BE2C (cell line): Measurements from ENCODE around the gene FAM107B.

Experiments
- DNase-seq: peaks from one replicate; pipeline ENCODE4 v3.0.0-alpha.2; 2020
- H3K27me3 ChIP-seq: fragments of 250-450 bp; sonication (Bioruptor Pico); 2 replicates; pipeline ENCODE4 v1.5.1; 2020; ENCODE audit warnings: mild to moderate bottlenecking
- H3K36me3 ChIP-seq: fragments of 250-450 bp; sonication (Bioruptor Pico); 2 replicates; pipeline ENCODE4 v1.5.1; 2020; ENCODE audit warnings: mild to moderate bottlenecking
- H3K4me1 ChIP-seq: fragments of 250-450 bp; sonication (Bioruptor Pico); 2 replicates; pipeline ENCODE4 v1.5.1; 2020
- H3K4me3 ChIP-seq: 2 replicates; pipeline ENCODE4 v1.5.1; 2011; ENCODE audit warnings: low read depth, low read length
- H3K9me3 ChIP-seq: fragments of 250-450 bp; sonication (Bioruptor Pico); 2 replicates; pipeline ENCODE4 v1.5.1; 2020
- TF ChIP-seq, protein P1 (sequence below): IDR thresholded peaks from 2 replicates; pipeline ENCODE4 v1.5.1; 2012; ENCODE audit warnings: mild to moderate bottlenecking, low read depth, low read length

The FAM107B gene

DNA sequence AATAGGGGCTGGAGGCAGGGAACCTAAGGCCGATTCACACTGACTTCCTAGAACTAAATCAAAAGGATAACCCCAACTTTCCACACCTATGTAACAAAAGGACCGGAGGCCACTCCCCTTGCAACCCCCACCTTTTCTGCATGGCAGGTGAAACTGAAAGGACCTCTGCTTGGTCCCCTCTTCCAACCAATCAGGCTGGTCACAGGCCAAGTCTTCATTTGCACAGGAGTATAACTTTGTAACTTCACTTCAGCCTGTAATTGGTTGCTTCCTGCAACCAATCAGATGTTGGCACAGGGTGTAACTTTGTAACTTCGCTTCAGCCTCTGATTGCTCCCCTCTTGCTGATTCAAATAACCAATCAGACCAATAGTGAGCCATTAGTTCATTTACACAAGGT lies 190.0 kb downstream of the FAM107B start:
- Histone ChIP-seq H3K9me3 (no peaks in the 10 kb centered on the region), H3K27me3 (no peaks in the 10 kb centered on the region), H3K4me1 (peaks cover 7% of the 10 kb centered on the region), H3K4me3 (no peak overlapping the region), H3K36me3 (peaks cover 10% of the 10 kb centered on the region)
- TF ChIP-seq, protein P1, sequence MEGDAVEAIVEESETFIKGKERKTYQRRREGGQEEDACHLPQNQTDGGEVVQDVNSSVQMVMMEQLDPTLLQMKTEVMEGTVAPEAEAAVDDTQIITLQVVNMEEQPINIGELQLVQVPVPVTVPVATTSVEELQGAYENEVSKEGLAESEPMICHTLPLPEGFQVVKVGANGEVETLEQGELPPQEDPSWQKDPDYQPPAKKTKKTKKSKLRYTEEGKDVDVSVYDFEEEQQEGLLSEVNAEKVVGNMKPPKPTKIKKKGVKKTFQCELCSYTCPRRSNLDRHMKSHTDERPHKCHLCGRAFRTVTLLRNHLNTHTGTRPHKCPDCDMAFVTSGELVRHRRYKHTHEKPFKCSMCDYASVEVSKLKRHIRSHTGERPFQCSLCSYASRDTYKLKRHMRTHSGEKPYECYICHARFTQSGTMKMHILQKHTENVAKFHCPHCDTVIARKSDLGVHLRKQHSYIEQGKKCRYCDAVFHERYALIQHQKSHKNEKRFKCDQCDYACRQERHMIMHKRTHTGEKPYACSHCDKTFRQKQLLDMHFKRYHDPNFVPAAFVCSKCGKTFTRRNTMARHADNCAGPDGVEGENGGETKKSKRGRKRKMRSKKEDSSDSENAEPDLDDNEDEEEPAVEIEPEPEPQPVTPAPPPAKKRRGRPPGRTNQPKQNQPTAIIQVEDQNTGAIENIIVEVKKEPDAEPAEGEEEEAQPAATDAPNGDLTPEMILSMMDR: no peak
- no peak for DNase-seq

DNA sequence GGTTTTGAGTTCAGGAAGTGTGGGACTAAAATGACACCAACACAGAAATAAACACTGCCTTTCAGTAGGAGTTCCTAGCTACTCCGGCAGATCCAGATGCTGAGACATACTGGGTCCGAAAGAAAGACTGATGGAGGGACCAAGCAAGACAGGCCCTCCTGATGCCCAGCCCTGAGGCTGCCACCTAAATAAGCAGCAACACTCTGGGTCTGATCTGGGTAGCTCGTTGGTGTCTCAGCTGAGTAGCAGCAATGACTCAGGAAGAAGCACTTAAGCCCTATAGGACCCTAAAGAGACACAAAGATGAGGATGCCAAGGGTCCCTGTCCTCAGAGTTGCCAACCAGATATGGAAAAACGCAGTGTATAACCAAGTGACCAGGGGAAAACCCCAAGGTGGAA lies 190.7 kb downstream of the FAM107B start:
- Histone ChIP-seq H3K9me3 (no peaks in the 10 kb centered on the region), H3K4me3 (no peak overlapping the region), H3K36me3 (peaks cover 10% of the 10 kb centered on the region), H3K4me1 (peaks cover 7% of the 10 kb centered on the region), H3K27me3 (no peaks in the 10 kb centered on the region)
- TF ChIP-seq, protein P1: no peak
- DNase-seq: no peak

DNA sequence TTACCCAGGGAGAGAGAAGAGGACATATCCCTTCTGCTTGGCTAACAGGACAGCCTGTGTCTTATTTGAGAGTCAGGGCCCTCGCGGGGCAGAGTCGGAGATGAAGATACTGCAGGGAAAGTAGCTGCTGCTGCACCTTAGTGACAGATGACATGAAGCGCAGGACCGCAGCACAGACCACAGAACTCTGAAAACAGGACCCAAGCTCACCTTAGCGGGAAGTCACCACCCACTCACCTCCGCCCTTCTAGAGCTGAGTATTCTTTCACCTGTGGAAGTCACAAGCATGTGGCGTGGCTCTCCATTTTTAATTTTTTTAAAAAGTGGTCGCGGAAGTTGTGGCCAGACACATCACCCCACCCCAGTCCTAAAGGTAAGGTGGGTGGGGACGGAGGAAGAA lies 191.4 kb downstream of the FAM107B start:
- TF ChIP-seq, protein P1: no peak
- H3K4me1 ChIP-seq: peaks cover 9% of the 10 kb centered on the region
- DNase-seq: no peak

DNA sequence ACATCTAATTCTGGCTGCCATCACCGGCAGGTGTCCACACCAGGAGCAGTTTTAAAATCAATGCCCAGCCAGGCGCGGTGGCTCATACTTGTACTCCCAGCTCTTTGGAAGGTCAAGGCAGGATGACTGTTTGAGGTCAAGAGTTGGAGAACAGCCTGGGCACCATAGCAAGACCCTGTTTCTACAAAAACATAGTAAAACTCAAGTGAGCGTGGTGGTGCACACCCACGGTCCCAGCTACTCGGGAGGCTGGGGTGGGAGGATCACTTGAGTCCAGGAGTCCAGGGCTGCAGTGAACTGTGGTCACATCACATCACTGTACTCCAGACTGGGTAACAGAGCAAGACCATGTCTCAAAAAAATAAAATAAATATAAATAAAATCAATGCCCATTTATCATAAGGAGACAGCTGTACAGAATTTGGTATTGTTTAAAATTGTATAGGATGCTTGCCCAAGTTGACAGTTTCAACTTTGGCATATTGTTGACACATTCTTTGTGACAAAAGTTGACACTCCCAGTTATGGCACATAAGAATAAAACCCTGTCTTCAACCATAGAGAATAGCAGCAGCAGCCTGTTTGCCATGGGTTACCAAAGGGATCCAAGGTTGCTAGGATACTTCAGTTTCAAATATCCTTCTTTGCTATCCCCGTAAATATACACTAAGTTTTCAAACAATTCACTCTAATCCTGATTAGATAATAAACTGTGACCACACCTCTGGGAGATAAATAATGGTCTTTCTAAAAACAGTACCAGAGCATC lies 193.0 kb downstream of the FAM107B start:
- Histone ChIP-seq H3K36me3 (no peaks in the 10 kb centered on the region; the same call in 1 of the 2 replicates), H3K4me3 (no peak overlapping the region), H3K9me3 (no peaks in the 10 kb centered on the region), H3K27me3 (no peaks in the 10 kb centered on the region), H3K4me1 (peaks cover 11% of the 10 kb centered on the region)
- TF ChIP-seq, protein P1: no peak
- DNase-seq: no peak

More for the DNA sequence above, 191.4 kb downstream of the FAM107B start:
- H3K27me3 ChIP-seq: no peaks in the 10 kb centered on the region
- H3K4me3 ChIP-seq: no peak overlapping the region
- H3K36me3 ChIP-seq: peaks cover 8% of the 10 kb centered on the region
- H3K9me3 ChIP-seq: no peaks in the 10 kb centered on the region

DNA sequence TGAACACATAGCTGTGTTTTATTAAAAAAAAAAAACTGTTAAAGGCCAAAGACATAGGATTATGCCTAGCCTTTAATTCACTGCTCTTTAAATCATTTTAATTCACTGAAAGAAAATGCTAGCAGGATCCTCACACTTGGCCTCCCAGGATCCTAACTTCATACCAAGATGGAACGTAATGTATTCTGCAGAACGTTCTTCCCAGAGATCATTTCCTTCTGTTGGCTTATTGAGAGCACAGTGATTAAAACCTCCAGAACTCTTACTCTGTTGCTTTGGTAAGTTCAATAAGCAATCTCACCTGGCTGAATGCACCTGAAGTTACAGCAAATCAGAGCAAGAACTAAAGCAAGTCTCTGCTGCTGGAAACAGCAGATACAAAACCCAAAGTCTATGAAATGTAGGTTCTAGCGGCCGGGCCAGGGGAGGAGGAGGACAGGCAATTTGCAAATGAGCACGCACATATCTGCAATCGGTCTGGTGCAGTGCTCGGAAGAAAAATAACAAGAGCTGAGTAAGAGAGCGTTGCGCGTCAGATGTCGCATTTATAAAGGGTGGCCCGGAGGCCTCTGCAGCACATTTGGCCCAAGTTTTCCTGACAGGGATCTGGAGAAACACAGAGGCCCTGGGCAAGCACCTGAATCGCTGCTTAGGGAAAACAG lies 193.9 kb downstream of the FAM107B start:
- H3K36me3 ChIP-seq: no peaks in the 10 kb centered on the region; the same call in 1 of the 2 replicates
- no peaks in the 10 kb centered on the region for H3K9me3 ChIP-seq
- TF ChIP-seq, protein P1: no peak
- DNase-seq: no peak
- H3K4me1 ChIP-seq: peaks cover 8% of the 10 kb centered on the region
- H3K27me3 ChIP-seq: no peaks in the 10 kb centered on the region
- H3K4me3 ChIP-seq: no peak overlapping the region

DNA sequence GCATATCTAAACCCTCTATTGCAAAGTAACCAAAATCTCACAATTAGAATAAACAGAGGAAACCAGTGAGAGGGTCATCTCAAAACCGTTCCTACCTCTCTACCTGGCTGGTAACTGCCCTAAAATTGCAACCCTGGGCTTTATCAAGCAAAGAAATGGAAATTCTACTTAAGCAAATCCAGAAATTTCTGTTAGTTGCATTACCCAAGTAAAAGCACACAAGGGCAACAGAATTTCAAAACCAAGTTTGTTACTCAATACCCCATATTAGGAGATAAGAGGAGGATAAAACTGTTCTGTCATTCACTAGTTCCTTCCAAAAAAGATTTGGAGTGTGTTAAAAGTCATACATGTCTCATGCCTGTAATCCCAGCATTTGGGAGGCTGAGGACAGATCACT lies 195.3 kb downstream of the FAM107B start:
- no peak overlapping the region for H3K4me3 ChIP-seq
- H3K9me3 ChIP-seq: no peaks in the 10 kb centered on the region
- no peaks in the 10 kb centered on the region for H3K27me3 ChIP-seq
- H3K36me3 ChIP-seq: no peaks in the 10 kb centered on the region; the same call in 1 of the 2 replicates
- TF ChIP-seq, protein P1: no peak
- peaks cover 9% of the 10 kb centered on the region for H3K4me1 ChIP-seq
- DNase-seq: no peak
